ENCODE data around the gene LCP2. TPM values are rescaled to one million over a fixed set of nuclear protein-coding genes. Genes with fewer than 3 reads are reported as not detected.

The LCP2 gene
- total RNA-seq, 1 experiment from 2014 or later, result not detected

GRCh38 chr5:170296036-170296934 is 1.3 kb downstream of the LCP2 start:
- no peak for DNase-seq (ENCODE audit: low read depth)

GRCh38 chr5:170294556-170294955 is 3.0 kb downstream of the LCP2 start:
- no peak for DNase-seq (ENCODE audit: low read depth)

GRCh38 chr5:170294057-170294456 is 3.5 kb downstream of the LCP2 start:
- DNase-seq (ENCODE audit: low read depth), result no peak

GRCh38 chr5:170293273-170293672 is 4.3 kb downstream of the LCP2 start:
- DNase-seq (ENCODE audit: low read depth), result no peak

- no peak for DNase-seq (ENCODE audit: low read depth)
These were observed 5.1 kb downstream of the LCP2 start for GRCh38 chr5:170292179-170293104.

- DNase-seq (ENCODE audit: low read depth), result no peak
These were observed 7.1 kb downstream of the LCP2 start for GRCh38 chr5:170290498-170290897.

- DNase-seq (ENCODE audit: low read depth), result no peak
These were observed 7.8 kb downstream of the LCP2 start for GRCh38 chr5:170289764-170290163.

GRCh38 chr5:170289121-170289520 is 8.5 kb downstream of the LCP2 start:
- DNase-seq (ENCODE audit: low read depth), result no peak

GRCh38 chr5:170288551-170288950 is 9.0 kb downstream of the LCP2 start:
- DNase-seq (ENCODE audit: low read depth), result no peak

- no peak for DNase-seq (ENCODE audit: low read depth)
These were observed 9.4 kb downstream of the LCP2 start for GRCh38 chr5:170288151-170288550.

GRCh38 chr5:170287532-170287931 is 10.0 kb downstream of the LCP2 start:
- no peak for DNase-seq (ENCODE audit: low read depth)

- DNase-seq (ENCODE audit: low read depth), result no peak
These were observed 11.1 kb downstream of the LCP2 start for GRCh38 chr5:170286386-170286925.

- no peak for DNase-seq (ENCODE audit: low read depth)
These were observed 12.4 kb downstream of the LCP2 start for GRCh38 chr5:170285181-170285580.

- no peak for DNase-seq (ENCODE audit: low read depth)
These were observed 13.3 kb downstream of the LCP2 start for GRCh38 chr5:170284231-170284630.

- no peak for DNase-seq (ENCODE audit: low read depth)
These were observed 14.3 kb downstream of the LCP2 start for GRCh38 chr5:170283296-170283695.

GRCh38 chr5:170280011-170280493 is 17.5 kb downstream of the LCP2 start:
- DNase-seq (ENCODE audit: low read depth), result no peak

GRCh38 chr5:170279459-170279817 is 18.1 kb downstream of the LCP2 start:
- no peak for DNase-seq (ENCODE audit: low read depth)

GRCh38 chr5:170278611-170279458 is 18.7 kb downstream of the LCP2 start:
- DNase-seq (ENCODE audit: low read depth), result no peak

- no peak for DNase-seq (ENCODE audit: low read depth)
These were observed 19.7 kb downstream of the LCP2 start for GRCh38 chr5:170277867-170278281.

- DNase-seq (ENCODE audit: low read depth), result no peak
These were observed 21.4 kb downstream of the LCP2 start for GRCh38 chr5:170276140-170276539.

- DNase-seq (ENCODE audit: low read depth), result no peak
These were observed 22.1 kb downstream of the LCP2 start for GRCh38 chr5:170275376-170275994.

All from Daoy (cell line).